Colonic mucosa (tissue), 4 donors: Measurements from ENCODE around the gene ATP5PB. TPM values are rescaled to one million over a fixed set of nuclear protein-coding genes. Genes with fewer than 3 reads are reported as not detected.

Experiments used
- DNase-seq: peaks from one replicate; pipeline ENCODE4 v3.0.0-alpha.2; 2020
- H3K27ac ChIP-seq: fragments of 200-600 bp; one replicate; pipeline ENCODE4 v1.8.0; 2021
- H3K27me3 ChIP-seq: fragments of 200-600 bp; one replicate; pipeline ENCODE4 v1.8.0; 2021
- H3K36me3 ChIP-seq: fragments of 200-600 bp; one replicate; pipeline ENCODE4 v1.8.0; 2021
- H3K4me1 ChIP-seq: fragments of 200-600 bp; one replicate; pipeline ENCODE4 v1.8.0; 2021; ENCODE audit warnings: mild to moderate bottlenecking
- H3K4me3 ChIP-seq: fragments of 200-600 bp; one replicate; pipeline ENCODE4 v1.8.0; 2021
- H3K9ac ChIP-seq, 2 donors: one replicate each; pipeline ENCODE4 v1.7.0; 2013; ENCODE audit warnings: control low read depth in 2 of 2, low read depth in 2 of 2, low read length in 2 of 2
- H3K9me3 ChIP-seq: fragments of 200-600 bp; one replicate; pipeline ENCODE4 v1.8.0; 2021
- intact Hi-C: fragments of 100-400 bp; cut with DNase I; formaldehyde crosslinking; loops from one replicate; pipeline ENCODE4 v1.14.1; 2022
- total RNA-seq, 2 donors: library from RNA; stranded (reverse); fragmentation: NEBNext Ultra II Directional in 1 of 2; extraction: Animal tissue kit (Norgen Biotek cat#: 25700) in 1 of 2; gene quantifications; one replicate each; pipeline ENCODE4 v1.2.1, GENCODE V29; 2021
- TF ChIP-seq, protein P1 (sequence below): fragments of 200-600 bp; IDR thresholded peaks from one replicate; pipeline ENCODE4 v1.8.0; 2022; ENCODE audit warnings: antibody characterized with exemption, mild to moderate bottlenecking
- donor health status: healthy.
- donor health status: DM: no; HTN: no; CAD: no.
- donor health status: DM: no; HTN: no; CAD: no.

Gene ATP5PB
- total RNA-seq, 2 donors from 2014 or later = 488 to 502 TPM

DNA sequence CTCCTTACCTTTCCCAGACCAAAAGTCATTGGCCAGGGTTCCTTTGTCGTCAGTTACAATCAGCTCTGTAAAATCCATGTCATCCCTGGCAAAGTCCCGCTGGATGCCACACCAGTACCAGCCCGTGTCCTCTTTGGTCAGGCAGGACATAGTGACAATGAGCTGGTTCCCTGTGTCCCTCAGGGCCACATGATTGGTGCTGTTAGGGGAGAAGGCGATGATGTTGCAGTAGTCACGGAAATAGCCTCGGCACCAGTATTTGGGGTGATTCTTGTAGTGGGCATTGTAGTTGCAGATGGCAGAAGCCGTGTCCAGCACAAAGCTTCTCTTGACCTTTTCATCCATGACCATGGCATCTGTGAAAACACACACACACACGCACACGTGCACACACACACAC is 39.4 kb downstream of the ATP5PB start:
- Histone ChIP-seq H3K36me3 (no peaks in the 10 kb centered on the region), H3K4me1 (no peaks in the 10 kb centered on the region), H3K9ac (no peak overlapping the region), H3K9me3 (no peaks in the 10 kb centered on the region), H3K4me3 (no peak overlapping the region), H3K27me3 (no peaks in the 10 kb centered on the region), H3K27ac (no peak overlapping the region)
- intact Hi-C loops = no loop called here
- TF ChIP-seq, protein P1, sequence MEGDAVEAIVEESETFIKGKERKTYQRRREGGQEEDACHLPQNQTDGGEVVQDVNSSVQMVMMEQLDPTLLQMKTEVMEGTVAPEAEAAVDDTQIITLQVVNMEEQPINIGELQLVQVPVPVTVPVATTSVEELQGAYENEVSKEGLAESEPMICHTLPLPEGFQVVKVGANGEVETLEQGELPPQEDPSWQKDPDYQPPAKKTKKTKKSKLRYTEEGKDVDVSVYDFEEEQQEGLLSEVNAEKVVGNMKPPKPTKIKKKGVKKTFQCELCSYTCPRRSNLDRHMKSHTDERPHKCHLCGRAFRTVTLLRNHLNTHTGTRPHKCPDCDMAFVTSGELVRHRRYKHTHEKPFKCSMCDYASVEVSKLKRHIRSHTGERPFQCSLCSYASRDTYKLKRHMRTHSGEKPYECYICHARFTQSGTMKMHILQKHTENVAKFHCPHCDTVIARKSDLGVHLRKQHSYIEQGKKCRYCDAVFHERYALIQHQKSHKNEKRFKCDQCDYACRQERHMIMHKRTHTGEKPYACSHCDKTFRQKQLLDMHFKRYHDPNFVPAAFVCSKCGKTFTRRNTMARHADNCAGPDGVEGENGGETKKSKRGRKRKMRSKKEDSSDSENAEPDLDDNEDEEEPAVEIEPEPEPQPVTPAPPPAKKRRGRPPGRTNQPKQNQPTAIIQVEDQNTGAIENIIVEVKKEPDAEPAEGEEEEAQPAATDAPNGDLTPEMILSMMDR = no peak
- no peak for DNase-seq

DNA sequence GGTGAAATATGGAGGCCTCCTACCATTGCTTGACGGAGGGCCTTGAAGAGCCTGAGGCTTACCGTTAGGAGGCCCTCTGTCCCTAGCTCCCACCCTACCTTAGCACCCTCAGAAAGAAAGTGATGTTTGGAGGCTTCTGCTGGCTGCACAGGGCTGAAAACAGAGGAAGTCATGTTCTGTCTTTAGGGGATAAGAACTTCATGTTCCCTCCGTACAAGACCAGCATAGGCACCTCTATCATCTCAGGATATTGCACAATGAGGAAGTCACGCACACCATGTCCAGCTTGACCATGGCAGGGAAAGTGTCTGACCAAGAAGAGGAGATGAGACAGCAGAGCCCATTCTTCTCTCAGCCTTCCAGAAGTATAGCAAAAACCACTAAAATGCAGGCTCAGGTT is 40.3 kb downstream of the ATP5PB start:
- Histone ChIP-seq H3K36me3 (no peaks in the 10 kb centered on the region), H3K4me1 (no peaks in the 10 kb centered on the region), H3K27me3 (no peaks in the 10 kb centered on the region), H3K9me3 (no peaks in the 10 kb centered on the region), H3K4me3 (no peak overlapping the region), H3K9ac (peak overlapping the region in 1 of 2 donors; percentile 12), H3K27ac (no peak overlapping the region)
- DNase-seq = no peak
- TF ChIP-seq, protein P1 = no peak
- intact Hi-C loops = no loop called here

DNA sequence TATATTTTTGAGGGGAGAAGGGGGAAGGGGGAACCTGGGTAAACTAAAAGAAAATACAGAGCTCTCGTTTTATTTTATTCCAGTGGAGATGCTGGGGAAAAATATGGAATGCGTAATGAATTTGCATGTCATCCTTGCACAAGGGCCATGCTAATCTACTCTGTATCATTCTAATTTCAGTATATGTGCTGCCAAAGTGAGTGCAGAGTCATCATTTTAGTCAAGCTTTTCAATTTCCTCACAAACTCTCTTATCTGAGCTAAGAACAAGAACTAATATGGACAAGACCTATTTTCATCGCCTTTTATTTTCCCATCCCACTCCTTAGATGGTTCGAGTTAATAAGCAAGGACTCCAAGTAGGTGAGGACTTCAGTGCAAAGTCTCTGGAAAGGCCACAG is 41.0 kb downstream of the ATP5PB start:
- H3K9me3 ChIP-seq = no peaks in the 10 kb centered on the region
- no peaks in the 10 kb centered on the region for H3K27me3 ChIP-seq
- intact Hi-C loops = no loop called here
- no peak for DNase-seq
- TF ChIP-seq, protein P1 = no peak
- H3K4me1 ChIP-seq = no peaks in the 10 kb centered on the region
- no peak overlapping the region for H3K4me3 ChIP-seq
- no peak overlapping the region for H3K9ac ChIP-seq
- H3K36me3 ChIP-seq = no peaks in the 10 kb centered on the region
- no peak overlapping the region for H3K27ac ChIP-seq

GRCh38 chr1:111491070-111491469 is 41.8 kb downstream of the ATP5PB start:
- TF ChIP-seq, protein P1 = no peak
- no peak overlapping the region for H3K27ac ChIP-seq

DNA sequence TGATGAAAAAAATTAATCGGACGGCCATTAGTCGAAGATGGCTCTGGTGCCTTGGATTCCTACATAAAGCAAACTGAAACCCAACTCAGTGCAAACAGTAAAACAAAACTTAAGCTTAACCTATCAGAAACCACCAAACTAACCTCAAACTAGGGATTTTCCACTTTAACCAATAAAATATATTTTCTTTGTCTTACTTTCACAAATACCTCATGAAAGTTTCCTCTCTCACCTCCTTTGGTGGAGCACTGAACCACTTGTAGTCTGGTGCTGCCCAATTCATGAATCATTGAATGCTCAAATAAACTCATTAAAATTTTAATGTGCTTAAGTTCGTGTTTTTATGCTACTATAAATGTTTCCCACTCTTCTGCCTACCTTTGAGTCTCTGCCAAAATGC is 47.1 kb downstream of the ATP5PB start:
- DNase-seq = no peak
- H3K27ac ChIP-seq = no peak overlapping the region
- H3K27me3 ChIP-seq = no peaks in the 10 kb centered on the region
- intact Hi-C loops = no loop called here
- H3K4me1 ChIP-seq = no peaks in the 10 kb centered on the region
- H3K9ac ChIP-seq = no peak overlapping the region
- TF ChIP-seq, protein P1 = no peak
- H3K4me3 ChIP-seq = no peak overlapping the region
- no peaks in the 10 kb centered on the region for H3K9me3 ChIP-seq
- no peaks in the 10 kb centered on the region for H3K36me3 ChIP-seq

More at GRCh38 chr1:111491070-111491469, 41.8 kb downstream of the ATP5PB start:
- no peak for DNase-seq
- no peaks in the 10 kb centered on the region for H3K27me3 ChIP-seq
- H3K9me3 ChIP-seq = no peaks in the 10 kb centered on the region
- H3K4me3 ChIP-seq = no peak overlapping the region
- intact Hi-C loops = no loop called here
- H3K36me3 ChIP-seq = no peaks in the 10 kb centered on the region
- H3K9ac ChIP-seq = no peak overlapping the region
- H3K4me1 ChIP-seq = no peaks in the 10 kb centered on the region

DNA sequence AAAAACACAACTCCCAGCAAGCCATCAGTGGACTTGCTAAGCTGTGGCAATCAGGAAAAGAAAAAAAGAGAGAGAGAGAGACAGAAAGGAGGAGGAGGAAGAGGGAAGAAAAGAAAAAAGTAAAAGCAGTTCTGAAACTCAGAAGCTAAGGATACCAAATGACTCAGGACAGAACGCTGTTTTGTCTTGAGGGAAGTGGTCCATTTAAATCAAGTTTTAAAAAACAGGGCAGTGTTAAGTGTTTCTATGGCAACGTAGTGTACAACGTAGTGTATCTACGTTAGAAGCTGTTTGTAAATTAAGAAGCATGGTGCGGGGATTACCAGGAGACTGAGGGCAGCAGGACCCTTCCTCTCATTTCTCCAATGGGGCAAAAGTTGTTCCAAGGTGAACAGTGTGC is 48.3 kb downstream of the ATP5PB start:
- intact Hi-C loops = no loop called here
- Histone ChIP-seq H3K4me1 (no peaks in the 10 kb centered on the region), H3K9ac (no peak overlapping the region), H3K9me3 (no peaks in the 10 kb centered on the region), H3K27ac (no peak overlapping the region), H3K4me3 (no peak overlapping the region), H3K27me3 (no peaks in the 10 kb centered on the region), H3K36me3 (no peaks in the 10 kb centered on the region)
- DNase-seq = no peak
- TF ChIP-seq, protein P1 = no peak
